HCT116 (cell line): Measurements from ENCODE around the gene SUCLG2. TPM values are rescaled to one million over a fixed set of nuclear protein-coding genes. Genes with fewer than 3 reads are reported as not detected.

Source experiments
- ATAC-seq: fragments of 200-7000 bp; cut with Tn5 transposase; 2 replicates; pipeline ENCODE4 v1.9.1; 2020; ENCODE audit warnings: mild to moderate bottlenecking, moderate library complexity
- BruUV-seq: library from RNA; stranded (reverse); fragments of 400-500 nt; replicated peaks from 2 replicates; lab custom pipeline; 2021; lab: Mats Ljungman, UMichigan
- CTCF ChIA-PET: fragments of 300-600 bp; sonication (Branson Sonifier 250); formaldehyde crosslinking; loops from one replicate; lab custom pipeline; 2021; ENCODE audit warnings: antibody characterized with exemption; lab: Charles Lee
- POLR2A ChIA-PET: fragments of 300-600, 350-600 bp; sonication (Branson Sonifier 250); formaldehyde crosslinking; loops from one replicate; lab custom pipeline; 2021; ENCODE audit warnings: antibody characterized with exemption; lab: Charles Lee
- RAD21 ChIA-PET, 2 experiments: fragments of 300-600 bp; sonication (Branson Sonifier 250); formaldehyde crosslinking; loops; one replicate each; lab custom pipeline; 2023; ENCODE audit warnings: low total read pairs in 2 of 2; ENCODE audit not compliant: uncharacterized antibody in 2 of 2, unreplicated experiment in 2 of 2, low non-redundant PET in 1 of 2; lab: Charles Lee
- DNase-seq: peaks from one replicate; pipeline ENCODE4 v3.0.0-alpha.2; 2010; ENCODE audit warnings: low read depth, low spot score
- H2AFZ ChIP-seq: fragments of 200-600 bp; shearing (Covaris generic), sonication (generic); 2 replicates; pipeline ENCODE4 v1.6.1; 2017; ENCODE audit warnings: low read depth, mixed run types, mixed read lengths, antibody characterized with exemption, low read length; ENCODE audit not compliant: poor library complexity, severe bottlenecking
- H3K27ac ChIP-seq: 2 replicates; pipeline ENCODE4 v1.5.1; 2012; ENCODE audit warnings: low read depth, low read length
- H3K27me3 ChIP-seq: fragments of 200-600 bp; sonication (generic); 2 replicates; pipeline ENCODE4 v1.6.1; 2016; ENCODE audit warnings: mixed run types, low read length, mixed read lengths; ENCODE audit not compliant: insufficient read depth
- H3K36me3 ChIP-seq, 2 experiments: fragments of 200-500 bp in 1 of 2; fragments of 200-600 bp in 1 of 2; sonication (Bioruptor generic) in 1 of 2; sonication (generic) in 1 of 2; 2 replicates each; pipeline versions ENCODE4 v1.5.1 to v1.6.1; 2014 to 2016; ENCODE audit warnings: low read length in 2 of 2, inconsistent platforms in 1 of 2, mixed read lengths in 1 of 2, mixed run types in 1 of 2; ENCODE audit not compliant: insufficient read depth in 2 of 2, control insufficient read depth in 1 of 2
- H3K4me1 ChIP-seq, 2 experiments: fragments of 200-600 bp in 1 of 2; sonication (generic) in 1 of 2; 2 replicates each; pipeline versions ENCODE4 v1.5.1 to v1.6.1; 2012 to 2017; ENCODE audit warnings: low read length in 2 of 2, inconsistent platforms in 1 of 2, mild to moderate bottlenecking in 1 of 2, mixed read lengths in 1 of 2, mixed run types in 1 of 2, moderate library complexity in 1 of 2; ENCODE audit not compliant: insufficient read depth in 2 of 2, control insufficient read depth in 1 of 2
- H3K4me2 ChIP-seq: fragments of 200-600 bp; sonication (generic); 2 replicates; pipeline ENCODE4 v1.6.1; 2017; ENCODE audit warnings: mixed run types, low read length, mixed read lengths
- H3K4me3 ChIP-seq, 2 experiments: fragments of 200-600 bp in 1 of 2; sonication (generic) in 1 of 2; replicated peaks in 1 of 2; 2 replicates each; pipeline ENCODE4 v1.5.1; 2011 to 2016; ENCODE audit warnings: low read length in 2 of 2, control low read depth in 1 of 2, low read depth in 1 of 2, mild to moderate bottlenecking in 1 of 2, mixed read lengths in 1 of 2, mixed run types in 1 of 2
- H3K79me2 ChIP-seq: fragments of 200-600 bp; sonication (generic); 2 replicates; pipeline ENCODE4 v1.6.1; 2017; ENCODE audit warnings: mild to moderate bottlenecking, mixed run types, low read length, moderate library complexity, mixed read lengths; ENCODE audit not compliant: insufficient read depth
- H3K9ac ChIP-seq: fragments of 200-600 bp; sonication (generic); 2 replicates; pipeline ENCODE4 v1.6.1; 2016; ENCODE audit warnings: low read length, mixed read lengths
- H3K9me2 ChIP-seq: fragments of 200-600 bp; sonication (generic), shearing (Covaris generic); 2 replicates; pipeline ENCODE4 v1.6.1; 2017; ENCODE audit warnings: mixed run types, mild to moderate bottlenecking, moderate library complexity; ENCODE audit not compliant: insufficient read depth
- H3K9me3 ChIP-seq, 2 experiments: fragments of 200-500 bp in 1 of 2; fragments of 200-600 bp in 1 of 2; sonication (Bioruptor generic) in 1 of 2; sonication (generic) in 1 of 2; 2 replicates each; pipeline ENCODE4 v1.6.1; 2014 to 2017; ENCODE audit warnings: low read length in 2 of 2, mixed read lengths in 2 of 2, inconsistent platforms in 1 of 2, low read depth in 1 of 2, mild to moderate bottlenecking in 1 of 2, mixed run types in 1 of 2, moderate library complexity in 1 of 2; ENCODE audit not compliant: control insufficient read depth in 1 of 2, insufficient read depth in 1 of 2
- H4K20me1 ChIP-seq: fragments of 200-600 bp; sonication (generic), shearing (Covaris generic); 2 replicates; pipeline ENCODE4 v1.6.1; 2017; ENCODE audit warnings: mixed run types, mild to moderate bottlenecking, moderate library complexity; ENCODE audit not compliant: insufficient read depth
- CBX3 ChIP-seq: IDR thresholded peaks from 2 replicates; pipeline ENCODE4 v1.6.1; 2012; ENCODE audit warnings: low read depth
- CEBPB ChIP-seq: IDR thresholded peaks from 2 replicates; pipeline ENCODE4 v1.6.1; 2012; ENCODE audit warnings: low read depth
- ELF1 ChIP-seq: IDR thresholded peaks from 2 replicates; pipeline ENCODE4 v1.6.1; 2012; ENCODE audit warnings: low read depth, borderline replicate concordance
- EZH2 ChIP-seq: fragments of 200-600 bp; sonication (generic); IDR thresholded peaks from 2 replicates; pipeline ENCODE4 v1.6.1; 2017; ENCODE audit warnings: antibody characterized with exemption, mixed run types
- FOSL1 ChIP-seq: IDR thresholded peaks from 2 replicates; pipeline ENCODE4 v1.6.1; 2012; ENCODE audit warnings: low read depth
- POLR2A ChIP-seq: IDR thresholded peaks from 2 replicates; pipeline ENCODE4 v1.7.0; 2011; ENCODE audit warnings: borderline replicate concordance; ENCODE audit not compliant: insufficient read depth, insufficient read length; ENCODE audit errors: extremely low read depth
- POLR2AphosphoS5 ChIP-seq: IDR thresholded peaks from 2 replicates; pipeline ENCODE4 v1.6.1; 2011; ENCODE audit warnings: mild to moderate bottlenecking, low read depth, low read length, moderate library complexity
- RAD21 ChIP-seq: IDR thresholded peaks from 2 replicates; pipeline ENCODE4 v1.6.1; 2012; ENCODE audit warnings: low read depth, mild to moderate bottlenecking
- SIN3A ChIP-seq: IDR thresholded peaks from 2 replicates; pipeline ENCODE4 v1.6.1; 2012; ENCODE audit warnings: low read depth
- SP1 ChIP-seq: IDR thresholded peaks from 2 replicates; pipeline ENCODE4 v1.6.1; 2012; ENCODE audit warnings: low read depth
- SRF ChIP-seq: IDR thresholded peaks from 2 replicates; pipeline ENCODE4 v1.6.1; 2012; ENCODE audit warnings: low read depth
- YY1 ChIP-seq: IDR thresholded peaks from 2 replicates; pipeline ENCODE4 v1.6.1; 2011; ENCODE audit warnings: low read length, low read depth, moderate library complexity, mild to moderate bottlenecking; ENCODE audit not compliant: insufficient replicate concordance; ENCODE audit errors: extremely low read depth
- ZFX ChIP-seq: fragments of 450-650 bp; IDR thresholded peaks from 2 replicates; pipeline ENCODE4 v1.6.1; 2017
- intact Hi-C: fragments of 100-400 bp; cut with micrococcal nuclease; formaldehyde crosslinking; loops from 2 replicates; pipeline ENCODE4 v1.10.0; 2022
- total RNA-seq: library from RNA; stranded (reverse); gene quantifications from one replicate; pipeline ENCODE4 v1.2.1, GENCODE V29; 2021; ENCODE audit not compliant: unreplicated experiment
- TF ChIP-seq, protein P1 (sequence below): IDR thresholded peaks from 2 replicates; pipeline ENCODE4 v1.6.1; 2012
- TF ChIP-seq, protein P2 (sequence below), 3 experiments: fragments of 200-600 bp in 1 of 3; sonication (generic) in 1 of 3; IDR thresholded peaks in 2 of 3; conservative IDR thresholded peaks in 1 of 3; 2 replicates each; pipeline ENCODE4 v1.5.1; 2012 to 2017; ENCODE audit warnings: low read depth in 2 of 3, low read length in 2 of 3, antibody characterized with exemption in 1 of 3, borderline replicate concordance in 1 of 3, control low read depth in 1 of 3, mild to moderate bottlenecking in 1 of 3, mixed read lengths in 1 of 3, mixed run types in 1 of 3, moderate library complexity in 1 of 3; ENCODE audit not compliant: insufficient read depth in 1 of 3
- TF ChIP-seq, protein P3 (sequence below): IDR thresholded peaks from 2 replicates; pipeline ENCODE4 v1.6.1; 2012
- TF ChIP-seq, protein P4 (sequence below): IDR thresholded peaks from 2 replicates; pipeline ENCODE4 v1.6.1; 2011; ENCODE audit warnings: mild to moderate bottlenecking, low read length, moderate library complexity; ENCODE audit not compliant: insufficient replicate concordance; ENCODE audit errors: extremely low read depth

Gene SUCLG2
- total RNA-seq, 1 experiment from 2014 or later, result 49.2 TPM

DNA sequence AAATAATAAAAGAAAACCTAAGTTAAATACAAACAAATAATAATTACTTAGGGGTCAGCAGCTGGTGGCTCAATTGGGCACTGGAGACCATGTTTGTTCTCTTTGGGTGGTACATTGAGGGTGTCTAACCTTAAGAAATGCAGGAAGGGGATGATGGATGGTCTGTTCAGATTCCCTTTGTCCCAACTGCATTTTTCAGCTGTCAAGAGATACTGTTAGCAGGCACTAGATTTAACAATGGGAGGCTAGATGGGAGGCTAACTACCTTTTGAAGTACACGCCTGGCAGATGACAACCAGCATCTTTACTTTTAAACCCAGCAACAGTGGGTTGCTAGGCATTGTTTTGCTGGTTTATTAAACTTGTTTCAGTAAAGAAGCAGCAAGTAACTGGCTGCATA lies 222.5 kb downstream of the SUCLG2 start:
- intact Hi-C loops, result no loop called here

More for the DNA sequence above, 222.5 kb downstream of the SUCLG2 start:
- Histone ChIP-seq H3K4me1 (no peaks in the 10 kb centered on the region), H3K4me2 (no peak overlapping the region), H3K36me3 (no peaks in the 10 kb centered on the region), H4K20me1 (no peaks in the 10 kb centered on the region), H2AFZ (no peak overlapping the region), H3K79me2 (no peaks in the 10 kb centered on the region), H3K9me3 (no peaks in the 10 kb centered on the region), H3K9ac (no peak overlapping the region), H3K9me2 (no peaks in the 10 kb centered on the region), H3K27ac (no peak overlapping the region), H3K4me3 (no peak overlapping the region), H3K27me3 (no peaks in the 10 kb centered on the region)
- ChIA-PET POLR2A (no interaction called here), CTCF (no interaction called here), RAD21 (no interaction called here)
- no peak for ATAC-seq
- DNase-seq, result no peak
- BruUV-seq, result no TSS peak
- TF ChIP-seq, protein P1, sequence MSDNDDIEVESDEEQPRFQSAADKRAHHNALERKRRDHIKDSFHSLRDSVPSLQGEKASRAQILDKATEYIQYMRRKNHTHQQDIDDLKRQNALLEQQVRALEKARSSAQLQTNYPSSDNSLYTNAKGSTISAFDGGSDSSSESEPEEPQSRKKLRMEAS, result no peak
- TF ChIP-seq SP1, result no peak
- no peak for TF ChIP-seq EZH2
- TF ChIP-seq ZFX, result no peak
- TF ChIP-seq CBX3, result no peak
- TF ChIP-seq CEBPB, result no peak
- TF ChIP-seq, protein P2, sequence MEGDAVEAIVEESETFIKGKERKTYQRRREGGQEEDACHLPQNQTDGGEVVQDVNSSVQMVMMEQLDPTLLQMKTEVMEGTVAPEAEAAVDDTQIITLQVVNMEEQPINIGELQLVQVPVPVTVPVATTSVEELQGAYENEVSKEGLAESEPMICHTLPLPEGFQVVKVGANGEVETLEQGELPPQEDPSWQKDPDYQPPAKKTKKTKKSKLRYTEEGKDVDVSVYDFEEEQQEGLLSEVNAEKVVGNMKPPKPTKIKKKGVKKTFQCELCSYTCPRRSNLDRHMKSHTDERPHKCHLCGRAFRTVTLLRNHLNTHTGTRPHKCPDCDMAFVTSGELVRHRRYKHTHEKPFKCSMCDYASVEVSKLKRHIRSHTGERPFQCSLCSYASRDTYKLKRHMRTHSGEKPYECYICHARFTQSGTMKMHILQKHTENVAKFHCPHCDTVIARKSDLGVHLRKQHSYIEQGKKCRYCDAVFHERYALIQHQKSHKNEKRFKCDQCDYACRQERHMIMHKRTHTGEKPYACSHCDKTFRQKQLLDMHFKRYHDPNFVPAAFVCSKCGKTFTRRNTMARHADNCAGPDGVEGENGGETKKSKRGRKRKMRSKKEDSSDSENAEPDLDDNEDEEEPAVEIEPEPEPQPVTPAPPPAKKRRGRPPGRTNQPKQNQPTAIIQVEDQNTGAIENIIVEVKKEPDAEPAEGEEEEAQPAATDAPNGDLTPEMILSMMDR (IDR thresholded peaks at IDR 0.05 in 2 of 3, conservative IDR thresholded peaks at IDR 0.05 in 1 of 3; ENCODE audit: borderline replicate concordance in 1 of 3, insufficient read depth in 1 of 3, low read depth in 2 of 3, low read length in 2 of 3), result no peak
- TF ChIP-seq RAD21, result no peak
- no peak for TF ChIP-seq SRF
- no peak for TF ChIP-seq FOSL1
- no peak for TF ChIP-seq SIN3A
- TF ChIP-seq YY1, result no peak
- no peak for TF ChIP-seq POLR2A
- TF ChIP-seq, protein P3, sequence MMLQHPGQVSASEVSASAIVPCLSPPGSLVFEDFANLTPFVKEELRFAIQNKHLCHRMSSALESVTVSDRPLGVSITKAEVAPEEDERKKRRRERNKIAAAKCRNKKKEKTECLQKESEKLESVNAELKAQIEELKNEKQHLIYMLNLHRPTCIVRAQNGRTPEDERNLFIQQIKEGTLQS, result no peak
- no peak for TF ChIP-seq ELF1
- TF ChIP-seq, protein P4, sequence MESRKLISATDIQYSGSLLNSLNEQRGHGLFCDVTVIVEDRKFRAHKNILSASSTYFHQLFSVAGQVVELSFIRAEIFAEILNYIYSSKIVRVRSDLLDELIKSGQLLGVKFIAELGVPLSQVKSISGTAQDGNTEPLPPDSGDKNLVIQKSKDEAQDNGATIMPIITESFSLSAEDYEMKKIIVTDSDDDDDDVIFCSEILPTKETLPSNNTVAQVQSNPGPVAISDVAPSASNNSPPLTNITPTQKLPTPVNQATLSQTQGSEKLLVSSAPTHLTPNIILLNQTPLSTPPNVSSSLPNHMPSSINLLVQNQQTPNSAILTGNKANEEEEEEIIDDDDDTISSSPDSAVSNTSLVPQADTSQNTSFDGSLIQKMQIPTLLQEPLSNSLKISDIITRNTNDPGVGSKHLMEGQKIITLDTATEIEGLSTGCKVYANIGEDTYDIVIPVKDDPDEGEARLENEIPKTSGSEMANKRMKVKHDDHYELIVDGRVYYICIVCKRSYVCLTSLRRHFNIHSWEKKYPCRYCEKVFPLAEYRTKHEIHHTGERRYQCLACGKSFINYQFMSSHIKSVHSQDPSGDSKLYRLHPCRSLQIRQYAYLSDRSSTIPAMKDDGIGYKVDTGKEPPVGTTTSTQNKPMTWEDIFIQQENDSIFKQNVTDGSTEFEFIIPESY, result no peak
- TF ChIP-seq POLR2AphosphoS5, result no peak
